HEK293 (cell line): ENCODE data around the gene NINL.

ENCODE experiments used
- CTCF ChIA-PET: fragments of 350-600 bp; formaldehyde crosslinking; extraction: SDS; loops from one replicate; lab custom pipeline; 2021; ENCODE audit warnings: antibody characterized with exemption; lab: Yijun Ruan, JAX
- POLR2A ChIA-PET: fragments of 300-600 bp; formaldehyde crosslinking; extraction: SDS; loops from one replicate; lab custom pipeline; 2020; ENCODE audit warnings: antibody characterized with exemption, inconsistent platforms; lab: Yijun Ruan, JAX
- H3K27ac ChIP-seq: fragments of 200-500 bp; sonication (Bioruptor generic); 2 replicates; pipeline ENCODE4 v1.5.1; 2014; ENCODE audit warnings: low read depth, low read length, control low read depth, inconsistent platforms; ENCODE audit errors: extremely low read depth
- H3K36me3 ChIP-seq, 2 experiments: fragments of 200-500 bp in 1 of 2; sonication (Bioruptor generic) in 1 of 2; 1 replicate in 1 of 2; 2 replicates in 1 of 2; pipeline ENCODE4 v1.5.1; 2014 to 2017; ENCODE audit warnings: inconsistent platforms in 2 of 2, low read length in 2 of 2; ENCODE audit not compliant: control insufficient read depth in 2 of 2, insufficient read depth in 1 of 2
- H3K4me1 ChIP-seq: fragments of 200-500 bp; sonication (Bioruptor generic); 2 replicates; pipeline ENCODE4 v1.5.1; 2014; ENCODE audit warnings: mild to moderate bottlenecking, low read length, inconsistent platforms; ENCODE audit not compliant: control insufficient read depth, insufficient read depth
- H3K4me3 ChIP-seq: 2 replicates; pipeline ENCODE4 v1.5.1; 2011; ENCODE audit warnings: low read depth, mild to moderate bottlenecking, control low read depth, low read length, moderate library complexity
- H3K9me3 ChIP-seq: fragments of 200-500 bp; sonication (Bioruptor generic); 2 replicates; pipeline ENCODE4 v1.5.1; 2014; ENCODE audit warnings: low read depth, low read length, inconsistent platforms; ENCODE audit not compliant: control insufficient read depth, insufficient read depth
- EGR2 ChIP-seq: fragments of 450-650 bp; formaldehyde crosslinking; IDR thresholded peaks from 2 replicates; pipeline ENCODE4 v1.5.1; 2016; ENCODE audit warnings: low read depth, missing biosample characterization, missing genetic modification characterization
- REPIN1 ChIP-seq: fragments of 450-650 bp; formaldehyde crosslinking; IDR thresholded peaks from 2 replicates; pipeline ENCODE4 v1.5.1; 2017; ENCODE audit warnings: missing biosample characterization, missing genetic modification characterization, low read depth
- SALL2 ChIP-seq: fragments of 450-650 bp; formaldehyde crosslinking; IDR thresholded peaks from 2 replicates; pipeline ENCODE4 v1.5.0; 2017; ENCODE audit warnings: missing biosample characterization, mild to moderate bottlenecking, missing genetic modification characterization, borderline replicate concordance
- YY1 ChIP-seq: fragments of 450-650 bp; formaldehyde crosslinking; IDR thresholded peaks from 2 replicates; pipeline ENCODE4 v1.5.1; 2018; ENCODE audit warnings: missing biosample characterization, missing genetic modification characterization
- YY2 ChIP-seq: fragments of 450-650 bp; formaldehyde crosslinking; IDR thresholded peaks from 2 replicates; pipeline ENCODE4 v1.5.1; 2016; ENCODE audit warnings: missing biosample characterization, missing genetic modification characterization
- ZBTB1 ChIP-seq: fragments of 450-650 bp; formaldehyde crosslinking; IDR thresholded peaks from 2 replicates; pipeline ENCODE4 v1.5.1; 2016; ENCODE audit warnings: missing biosample characterization, missing genetic modification characterization
- ZFHX2 ChIP-seq: fragments of 450-650 bp; formaldehyde crosslinking; conservative IDR thresholded peaks from 2 replicates; pipeline ENCODE4 v1.5.1; 2016; ENCODE audit warnings: missing biosample characterization, missing genetic modification characterization
- ZFP41 ChIP-seq: fragments of 450-650 bp; formaldehyde crosslinking; IDR thresholded peaks from 2 replicates; pipeline ENCODE4 v1.5.1; 2016; ENCODE audit warnings: missing biosample characterization, missing genetic modification characterization, borderline replicate concordance
- ZNF10 ChIP-seq: fragments of 450-650 bp; formaldehyde crosslinking; IDR thresholded peaks from 2 replicates; pipeline ENCODE4 v1.5.1; 2017; ENCODE audit warnings: missing biosample characterization, missing genetic modification characterization
- ZNF366 ChIP-seq: fragments of 450-650 bp; formaldehyde crosslinking; conservative IDR thresholded peaks from 2 replicates; pipeline ENCODE4 v1.5.1; 2016; ENCODE audit warnings: missing biosample characterization, missing genetic modification characterization
- ZNF585B ChIP-seq: fragments of 450-650 bp; formaldehyde crosslinking; IDR thresholded peaks from 2 replicates; pipeline ENCODE4 v1.5.1; 2016; ENCODE audit warnings: missing biosample characterization, missing genetic modification characterization
- ZNF600 ChIP-seq: fragments of 450-650 bp; formaldehyde crosslinking; IDR thresholded peaks from 2 replicates; pipeline ENCODE4 v1.5.1; 2016; ENCODE audit warnings: missing biosample characterization, missing genetic modification characterization
- TF ChIP-seq, protein P1 (sequence below): fragments of 450-650 bp; IDR thresholded peaks from 2 replicates; pipeline ENCODE4 v1.5.1; 2018; ENCODE audit warnings: missing biosample characterization, mild to moderate bottlenecking, missing genetic modification characterization
- TF ChIP-seq, protein P2 (sequence below): fragments of 450-650 bp; formaldehyde crosslinking; IDR thresholded peaks from 2 replicates; pipeline ENCODE4 v1.5.1; 2016; ENCODE audit warnings: missing biosample characterization, missing genetic modification characterization
- TF ChIP-seq, protein P3 (sequence below): fragments of 450-650 bp; formaldehyde crosslinking; IDR thresholded peaks from 2 replicates; pipeline ENCODE4 v1.5.1; 2017; ENCODE audit warnings: missing biosample characterization, missing genetic modification characterization
- TF ChIP-seq, protein P4 (sequence below): fragments of 450-650 bp; formaldehyde crosslinking; IDR thresholded peaks from 2 replicates; pipeline ENCODE4 v1.5.1; 2016; ENCODE audit warnings: missing biosample characterization, missing genetic modification characterization

NINL gene

DNA sequence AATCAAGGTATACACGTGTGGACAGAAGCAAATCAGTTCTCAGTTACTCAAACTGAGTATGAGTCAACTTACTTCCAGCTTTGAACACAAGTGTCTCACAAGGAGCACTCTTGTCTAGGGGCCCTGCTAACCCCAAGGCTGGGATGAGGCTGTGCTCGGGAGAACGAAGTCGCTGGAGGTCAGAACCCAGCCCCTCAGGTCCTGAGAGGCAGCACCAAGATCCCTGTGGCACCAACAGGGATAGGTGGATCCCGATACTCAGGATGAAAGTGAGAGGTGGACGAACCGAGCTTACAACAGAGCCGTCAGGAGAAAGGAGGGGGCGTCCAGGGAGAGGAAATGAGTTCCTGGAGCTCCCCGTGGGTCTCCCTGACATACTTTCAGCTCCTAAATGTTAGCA, 92.2 kb downstream of the NINL start (continued):
- TF ChIP-seq ZBTB1 (tag by site-specific recombination) (no peak), ZNF600 (tag by site-specific recombination) (no peak), REPIN1 (tag by site-specific recombination) (no peak)
- TF ChIP-seq, protein P1, sequence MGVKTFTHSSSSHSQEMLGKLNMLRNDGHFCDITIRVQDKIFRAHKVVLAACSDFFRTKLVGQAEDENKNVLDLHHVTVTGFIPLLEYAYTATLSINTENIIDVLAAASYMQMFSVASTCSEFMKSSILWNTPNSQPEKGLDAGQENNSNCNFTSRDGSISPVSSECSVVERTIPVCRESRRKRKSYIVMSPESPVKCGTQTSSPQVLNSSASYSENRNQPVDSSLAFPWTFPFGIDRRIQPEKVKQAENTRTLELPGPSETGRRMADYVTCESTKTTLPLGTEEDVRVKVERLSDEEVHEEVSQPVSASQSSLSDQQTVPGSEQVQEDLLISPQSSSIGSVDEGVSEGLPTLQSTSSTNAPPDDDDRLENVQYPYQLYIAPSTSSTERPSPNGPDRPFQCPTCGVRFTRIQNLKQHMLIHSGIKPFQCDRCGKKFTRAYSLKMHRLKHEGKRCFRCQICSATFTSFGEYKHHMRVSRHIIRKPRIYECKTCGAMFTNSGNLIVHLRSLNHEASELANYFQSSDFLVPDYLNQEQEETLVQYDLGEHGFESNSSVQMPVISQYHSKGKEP (tag by site-specific recombination), result no peak

DNA sequence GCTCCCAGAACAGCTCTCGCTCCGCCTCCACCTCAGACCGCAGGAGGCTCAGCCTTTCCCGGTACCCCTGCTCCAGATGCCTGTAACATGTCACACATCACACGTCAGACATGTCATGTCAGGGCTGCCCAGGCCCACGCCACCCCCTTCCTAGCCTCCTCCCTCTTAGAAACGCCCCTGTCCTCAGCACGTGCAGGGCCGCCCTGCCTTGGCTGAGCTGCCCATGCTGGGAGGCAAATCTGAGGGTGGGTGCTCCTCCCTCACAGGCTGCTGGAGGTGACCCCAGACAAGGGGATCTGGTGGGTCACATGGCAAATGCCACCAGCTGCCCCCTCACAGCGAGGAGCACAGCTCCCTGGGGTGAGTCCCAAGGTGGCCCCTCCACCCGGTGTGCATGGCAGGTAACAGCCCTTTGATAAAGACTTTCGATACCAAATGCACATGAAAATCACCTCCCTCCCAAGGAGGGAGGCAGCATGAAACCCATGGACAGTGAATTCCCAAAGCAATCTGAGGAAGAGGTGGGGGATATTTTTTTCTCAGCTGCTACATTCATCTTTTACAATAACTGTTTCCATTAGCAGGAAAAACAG, 93.8 kb downstream of the NINL start:
- CTCF ChIA-PET, result no interaction called here

DNA sequence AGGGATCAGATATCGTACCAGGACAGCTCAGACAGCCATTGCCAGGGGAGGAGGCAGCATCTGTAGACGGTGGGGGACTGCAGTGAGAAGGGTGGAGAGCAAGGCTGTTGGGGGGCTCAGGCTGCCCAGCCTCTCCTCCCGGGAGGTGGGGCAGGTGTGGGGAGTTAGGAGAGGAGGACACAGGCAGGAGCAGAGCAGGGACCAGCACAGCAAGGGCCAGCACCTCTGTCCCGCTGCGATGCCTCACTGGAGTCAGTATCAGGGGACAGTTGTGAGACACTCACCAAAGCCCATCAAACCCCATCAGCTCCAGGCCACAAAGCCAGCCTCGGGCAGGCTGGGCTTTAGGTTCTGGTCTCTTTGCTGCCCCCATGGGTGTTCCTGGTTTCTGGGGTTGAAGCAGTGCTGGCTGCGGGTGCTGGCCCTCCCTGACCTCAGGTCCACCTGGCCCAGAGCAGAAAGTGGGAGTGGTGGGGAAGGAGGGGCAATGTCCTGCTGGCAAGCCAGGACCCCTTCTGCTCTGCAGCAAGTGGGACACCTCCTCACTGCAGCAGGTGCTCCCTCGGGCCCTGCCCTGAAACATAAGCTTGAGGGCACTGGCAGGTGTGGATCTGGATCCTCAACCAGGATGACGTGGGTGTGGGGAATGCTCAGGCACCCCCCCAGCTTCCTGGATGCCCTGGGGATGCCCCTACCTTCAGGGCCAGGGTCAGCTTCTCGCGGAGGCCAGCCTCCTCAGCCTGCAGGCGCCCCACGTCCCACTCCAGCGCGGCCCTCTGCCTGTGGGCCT, 94.5 kb downstream of the NINL start:
- Histone ChIP-seq H3K27ac (no peak overlapping the region), H3K9me3 (no peaks in the 10 kb centered on the region), H3K36me3 (peaks cover 0 to 50% of the 10 kb centered on the region in 2 experiments; a peak in 2 of 3 replicates), H3K4me3 (no peak overlapping the region), H3K4me1 (no peaks in the 10 kb centered on the region)
- TF ChIP-seq YY2 (tag by site-specific recombination) (no peak), YY1 (tag by site-specific recombination) (no peak), ZFP41 (no peak), ZNF366 (tag by site-specific recombination) (no peak), ZBTB1 (tag by site-specific recombination) (no peak), ZNF10 (tag by site-specific recombination) (no peak)
- TF ChIP-seq, protein P2, sequence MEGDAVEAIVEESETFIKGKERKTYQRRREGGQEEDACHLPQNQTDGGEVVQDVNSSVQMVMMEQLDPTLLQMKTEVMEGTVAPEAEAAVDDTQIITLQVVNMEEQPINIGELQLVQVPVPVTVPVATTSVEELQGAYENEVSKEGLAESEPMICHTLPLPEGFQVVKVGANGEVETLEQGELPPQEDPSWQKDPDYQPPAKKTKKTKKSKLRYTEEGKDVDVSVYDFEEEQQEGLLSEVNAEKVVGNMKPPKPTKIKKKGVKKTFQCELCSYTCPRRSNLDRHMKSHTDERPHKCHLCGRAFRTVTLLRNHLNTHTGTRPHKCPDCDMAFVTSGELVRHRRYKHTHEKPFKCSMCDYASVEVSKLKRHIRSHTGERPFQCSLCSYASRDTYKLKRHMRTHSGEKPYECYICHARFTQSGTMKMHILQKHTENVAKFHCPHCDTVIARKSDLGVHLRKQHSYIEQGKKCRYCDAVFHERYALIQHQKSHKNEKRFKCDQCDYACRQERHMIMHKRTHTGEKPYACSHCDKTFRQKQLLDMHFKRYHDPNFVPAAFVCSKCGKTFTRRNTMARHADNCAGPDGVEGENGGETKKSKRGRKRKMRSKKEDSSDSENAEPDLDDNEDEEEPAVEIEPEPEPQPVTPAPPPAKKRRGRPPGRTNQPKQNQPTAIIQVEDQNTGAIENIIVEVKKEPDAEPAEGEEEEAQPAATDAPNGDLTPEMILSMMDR, result no peak
- CTCF ChIA-PET, result no interaction called here
- POLR2A ChIA-PET, result no interaction called here

More for the DNA sequence above, 93.8 kb downstream of the NINL start:
- Histone ChIP-seq H3K4me1 (no peaks in the 10 kb centered on the region), H3K36me3 (peaks cover 0 to 50% of the 10 kb centered on the region in 2 experiments; a peak in 2 of 3 replicates), H3K27ac (no peak overlapping the region), H3K9me3 (no peaks in the 10 kb centered on the region), H3K4me3 (no peak overlapping the region)
- TF ChIP-seq ZNF585B (no peak), EGR2 (tag by site-specific recombination) (peak; percentile 71; the same call in 1 of the 2 replicates), SALL2 (tag by site-specific recombination) (no peak), ZFHX2 (peak; percentile 43)
- TF ChIP-seq, protein P3, sequence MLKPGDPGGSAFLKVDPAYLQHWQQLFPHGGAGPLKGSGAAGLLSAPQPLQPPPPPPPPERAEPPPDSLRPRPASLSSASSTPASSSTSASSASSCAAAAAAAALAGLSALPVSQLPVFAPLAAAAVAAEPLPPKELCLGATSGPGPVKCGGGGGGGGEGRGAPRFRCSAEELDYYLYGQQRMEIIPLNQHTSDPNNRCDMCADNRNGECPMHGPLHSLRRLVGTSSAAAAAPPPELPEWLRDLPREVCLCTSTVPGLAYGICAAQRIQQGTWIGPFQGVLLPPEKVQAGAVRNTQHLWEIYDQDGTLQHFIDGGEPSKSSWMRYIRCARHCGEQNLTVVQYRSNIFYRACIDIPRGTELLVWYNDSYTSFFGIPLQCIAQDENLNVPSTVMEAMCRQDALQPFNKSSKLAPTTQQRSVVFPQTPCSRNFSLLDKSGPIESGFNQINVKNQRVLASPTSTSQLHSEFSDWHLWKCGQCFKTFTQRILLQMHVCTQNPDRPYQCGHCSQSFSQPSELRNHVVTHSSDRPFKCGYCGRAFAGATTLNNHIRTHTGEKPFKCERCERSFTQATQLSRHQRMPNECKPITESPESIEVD (tag by site-specific recombination), result no peak
- TF ChIP-seq, protein P4, sequence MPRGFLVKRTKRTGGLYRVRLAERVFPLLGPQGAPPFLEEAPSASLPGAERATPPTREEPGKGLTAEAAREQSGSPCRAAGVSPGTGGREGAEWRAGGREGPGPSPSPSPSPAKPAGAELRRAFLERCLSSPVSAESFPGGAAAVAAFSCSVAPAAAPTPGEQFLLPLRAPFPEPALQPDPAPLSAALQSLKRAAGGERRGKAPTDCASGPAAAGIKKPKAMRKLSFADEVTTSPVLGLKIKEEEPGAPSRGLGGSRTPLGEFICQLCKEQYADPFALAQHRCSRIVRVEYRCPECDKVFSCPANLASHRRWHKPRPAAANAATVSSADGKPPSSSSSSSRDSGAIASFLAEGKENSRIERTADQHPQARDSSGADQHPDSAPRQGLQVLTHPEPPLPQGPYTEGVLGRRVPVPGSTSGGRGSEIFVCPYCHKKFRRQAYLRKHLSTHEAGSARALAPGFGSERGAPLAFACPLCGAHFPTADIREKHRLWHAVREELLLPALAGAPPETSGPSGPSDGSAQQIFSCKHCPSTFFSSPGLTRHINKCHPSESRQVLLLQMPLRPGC (tag by site-specific recombination), result no peak
- POLR2A ChIA-PET, result no interaction called here
